Fibroblast of pulmonary artery (primary cell): ENCODE measurements around the gene AGAP1.

Experiments
- DNase-seq: peaks from one replicate; pipeline ENCODE4 v3.0.0-alpha.2; 2010; ENCODE audit warnings: low read depth
- H3K4me3 ChIP-seq: replicated peaks from 2 replicates; pipeline ENCODE4 v1.5.1; 2011; ENCODE audit warnings: low read depth, mild to moderate bottlenecking, control low read depth, low read length, moderate library complexity
- CTCF ChIP-seq: IDR thresholded peaks from 2 replicates; pipeline ENCODE4 v1.5.1; 2011; ENCODE audit warnings: mild to moderate bottlenecking, control low read depth, low read length, inconsistent platforms; ENCODE audit errors: missing control alignments

AGAP1 gene

GRCh38 chr2:235580426-235581157 lies 86.7 kb downstream of the AGAP1 start:
- TF ChIP-seq CTCF: no peak
- no peak for DNase-seq
- H3K4me3 ChIP-seq: no peak overlapping the region

GRCh38 chr2:235582081-235582686 lies 88.3 kb downstream of the AGAP1 start:
- H3K4me3 ChIP-seq: no peak overlapping the region
- DNase-seq: no peak
- TF ChIP-seq CTCF: no peak

GRCh38 chr2:235582729-235583128 lies 88.9 kb downstream of the AGAP1 start:
- no peak for TF ChIP-seq CTCF
- no peak overlapping the region for H3K4me3 ChIP-seq
- no peak for DNase-seq

GRCh38 chr2:235583144-235583543 lies 89.3 kb downstream of the AGAP1 start:
- TF ChIP-seq CTCF: no peak
- DNase-seq: no peak
- H3K4me3 ChIP-seq: no peak overlapping the region

- no peak for DNase-seq
- no peak overlapping the region for H3K4me3 ChIP-seq
- TF ChIP-seq CTCF: no peak
Observed at GRCh38 chr2:235583925-235584637, 90.2 kb downstream of the AGAP1 start.

GRCh38 chr2:235584638-235585007 lies 90.8 kb downstream of the AGAP1 start:
- TF ChIP-seq CTCF: no peak
- no peak for DNase-seq
- no peak overlapping the region for H3K4me3 ChIP-seq
